Pons (tissue), 1 donor: ENCODE measurements around the gene MTX2.
A peak's percentile ranks its signal among the peaks of the same experiment; 100 is the strongest.

Source experiments
- DNase-seq: peaks from one replicate; pipeline ENCODE4 v3.0.0-alpha.2; 2016; ENCODE audit warnings: low spot score

MTX2 gene

GRCh38 chr2:176269319-176270099, at the start of gene MTX2:
MTX2 (plus strand) TSS chr2:176269442; CDS start chr2:176269630, 188 bp downstream.
- peak; percentile 65 for DNase-seq

- DNase-seq: no peak
Observed at GRCh38 chr2:176227874-176228273, 41.4 kb upstream of the MTX2 start.

GRCh38 chr2:176234156-176234555, 35.1 kb upstream of the MTX2 start:
- DNase-seq: no peak

GRCh38 chr2:176234940-176235339, 34.3 kb upstream of the MTX2 start:
- no peak for DNase-seq

GRCh38 chr2:176237456-176237855, 31.8 kb upstream of the MTX2 start:
- no peak for DNase-seq

- DNase-seq: no peak
Observed at GRCh38 chr2:176239031-176239430, 30.2 kb upstream of the MTX2 start.

GRCh38 chr2:176240301-176240700, 28.9 kb upstream of the MTX2 start:
- no peak for DNase-seq

GRCh38 chr2:176242276-176242675, 27.0 kb upstream of the MTX2 start:
- peak; percentile 64 for DNase-seq

GRCh38 chr2:176246331-176246730, 22.9 kb upstream of the MTX2 start:
- DNase-seq: peak; percentile 96

GRCh38 chr2:176247859-176248258, 21.4 kb upstream of the MTX2 start:
- DNase-seq: no peak

GRCh38 chr2:176251928-176252327, 17.3 kb upstream of the MTX2 start:
- DNase-seq: no peak

- DNase-seq: no peak
Observed at GRCh38 chr2:176260689-176261088, 8.6 kb upstream of the MTX2 start.

- no peak for DNase-seq
Observed at GRCh38 chr2:176261136-176261535, 8.1 kb upstream of the MTX2 start.

- DNase-seq: no peak
Observed at GRCh38 chr2:176268976-176269318, 295 bp upstream of the MTX2 start.

GRCh38 chr2:176270100-176270750, 983 bp downstream of the MTX2 start:
- DNase-seq: no peak

GRCh38 chr2:176272870-176273459, 3.7 kb downstream of the MTX2 start:
- DNase-seq: no peak

- no peak for DNase-seq
Observed at GRCh38 chr2:176278927-176279326, 9.7 kb downstream of the MTX2 start.

- no peak for DNase-seq
Observed at GRCh38 chr2:176280156-176280555, 10.9 kb downstream of the MTX2 start.

GRCh38 chr2:176280867-176281658, 11.8 kb downstream of the MTX2 start:
- DNase-seq: no peak

GRCh38 chr2:176283291-176284068, 14.2 kb downstream of the MTX2 start:
- no peak for DNase-seq

GRCh38 chr2:176284461-176285049, 15.3 kb downstream of the MTX2 start:
- no peak for DNase-seq
